ENCODE results near the gene NOTCH1.

The NOTCH1 gene

DNA sequence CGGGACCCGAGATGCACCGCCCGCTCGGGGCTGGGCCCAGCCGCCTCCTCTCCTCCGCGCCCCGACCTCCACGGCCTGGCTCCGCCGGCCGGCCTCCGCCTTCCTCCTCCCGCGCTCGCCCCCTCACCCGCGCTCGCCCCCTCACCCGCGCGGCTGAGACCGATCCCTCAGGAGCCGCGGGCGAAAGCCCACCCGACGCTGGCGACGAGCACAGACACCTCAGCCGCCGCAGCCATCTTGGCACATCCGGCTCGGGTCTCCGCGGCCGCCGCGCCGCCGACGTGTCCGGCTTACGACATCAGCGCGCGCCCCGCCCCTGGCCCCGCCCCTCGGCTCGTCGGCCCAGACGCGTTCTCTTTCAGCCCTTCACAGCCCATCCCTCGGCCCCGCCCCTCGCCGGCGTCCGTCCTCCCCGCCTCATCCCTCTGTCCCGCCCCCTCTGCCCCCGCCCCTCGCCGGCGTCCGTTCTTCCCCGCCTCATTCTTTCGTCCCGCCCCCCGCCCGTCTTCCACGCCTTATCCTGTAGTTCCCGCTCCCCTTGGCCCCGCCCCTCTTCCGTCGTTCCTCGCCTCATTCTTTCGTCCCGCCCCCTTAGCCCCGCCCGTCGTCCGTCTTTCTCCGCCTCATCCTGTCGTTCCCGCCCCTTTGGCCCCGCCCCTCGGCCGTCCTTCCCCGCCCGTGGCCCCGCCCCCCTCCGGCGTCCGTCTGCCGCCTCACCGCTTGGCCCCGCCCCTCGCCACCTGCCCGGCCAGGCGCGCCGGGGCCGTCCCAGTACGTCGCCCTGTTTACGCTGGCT is 62.9 kb downstream of the NOTCH1 start, which contains the start of gene SEC16A:
TSS of gene SEC16A (minus strand) at position 248 of the 796 bp plus-strand sequence. CDS start 5,425 bp downstream, outside the sequence.
- DNase-seq, result peak; percentile 100

DNA sequence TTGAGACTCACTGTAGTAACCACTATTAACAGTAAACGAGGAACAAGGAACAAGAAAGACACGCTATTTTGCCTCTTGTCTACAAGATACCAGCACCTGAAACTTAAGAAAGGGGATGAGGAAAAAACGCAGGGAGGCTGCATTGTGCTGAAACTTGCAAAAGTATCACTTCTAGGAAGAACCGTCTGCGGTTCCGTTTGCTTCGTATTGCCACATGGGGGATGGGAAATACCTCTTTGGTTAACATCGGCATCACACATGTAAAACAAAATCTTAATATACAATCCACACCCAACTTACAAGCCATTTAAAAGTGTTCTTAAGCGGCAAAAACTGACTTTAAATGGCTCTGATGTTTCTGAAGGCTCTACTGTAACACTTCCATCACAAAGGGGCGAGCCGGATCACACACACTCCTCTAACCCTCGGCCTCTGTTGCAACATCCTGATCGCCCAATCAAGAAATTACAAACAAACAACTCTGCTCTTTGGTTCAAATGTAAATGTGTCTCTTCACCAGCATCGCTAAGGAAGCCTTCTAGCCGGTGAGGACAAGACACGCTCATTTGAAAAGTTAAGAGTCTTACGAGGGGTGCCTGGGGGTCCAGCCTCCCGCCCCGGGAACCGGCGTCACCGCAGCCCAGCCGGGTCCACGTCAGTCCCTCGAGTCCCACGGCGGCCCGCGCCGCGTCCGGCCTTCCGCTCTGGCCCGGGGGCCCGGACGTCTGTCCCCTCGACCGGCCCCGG is 63.6 kb downstream of the NOTCH1 start:
- peak; percentile 69 for DNase-seq

DNA sequence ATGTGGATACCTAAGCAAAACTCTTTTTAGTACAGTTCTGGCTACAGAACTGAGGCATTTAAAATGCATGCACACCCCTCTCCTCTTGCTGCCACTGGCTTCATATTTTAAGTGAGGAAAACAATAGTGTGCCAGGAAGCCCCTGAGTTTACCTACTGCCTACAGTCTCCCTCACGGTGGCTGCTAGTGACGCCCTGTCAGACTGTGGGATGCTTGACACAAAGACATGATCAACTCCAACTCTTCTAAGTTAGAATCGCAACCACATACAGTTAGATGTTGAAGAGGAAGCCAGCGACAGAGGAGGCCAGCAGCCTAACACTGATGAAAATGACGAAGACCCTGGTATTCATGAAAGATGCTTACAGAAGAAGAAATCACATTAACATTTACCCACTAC is 64.3 kb downstream of the NOTCH1 start:
- no peak for DNase-seq

DNA sequence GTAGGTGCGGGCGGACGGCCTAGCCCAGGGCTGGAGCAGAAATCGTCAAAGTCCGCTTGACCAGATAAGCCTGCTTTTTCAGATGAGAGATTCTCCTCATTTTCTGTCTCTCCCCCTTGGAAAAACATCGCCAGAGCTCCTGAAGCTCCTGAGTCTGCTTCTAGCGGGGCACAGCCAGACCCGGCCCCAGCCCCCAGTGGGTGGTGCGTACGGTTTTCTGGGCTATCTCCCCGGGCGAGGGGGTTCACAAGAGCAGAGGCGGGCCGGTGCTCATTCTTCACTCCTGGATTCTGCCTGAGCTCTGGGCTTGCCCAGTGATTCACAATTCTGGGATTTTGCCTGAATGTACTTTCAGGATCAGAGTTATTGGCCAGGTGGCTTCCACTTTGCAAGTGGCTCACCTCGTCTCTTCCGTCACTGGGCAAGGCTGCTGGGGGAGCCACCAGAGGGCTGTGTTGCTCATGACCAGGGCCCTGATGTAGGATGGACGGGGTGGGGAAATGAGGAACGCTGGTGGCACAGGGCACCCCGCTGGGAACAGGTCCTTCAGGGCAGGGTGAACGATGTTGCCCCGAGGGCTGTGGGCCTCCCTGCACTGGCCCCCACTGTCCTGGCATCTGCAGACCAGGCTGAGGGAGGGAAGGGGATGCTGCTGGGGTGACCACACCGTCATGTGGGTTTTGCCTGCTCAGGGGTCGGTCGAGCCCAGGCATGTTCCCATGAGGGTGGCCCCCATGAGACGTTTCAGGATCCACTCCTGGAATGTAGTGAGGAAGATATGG is 69.3 kb downstream of the NOTCH1 start:
- DNase-seq, result no peak

DNA sequence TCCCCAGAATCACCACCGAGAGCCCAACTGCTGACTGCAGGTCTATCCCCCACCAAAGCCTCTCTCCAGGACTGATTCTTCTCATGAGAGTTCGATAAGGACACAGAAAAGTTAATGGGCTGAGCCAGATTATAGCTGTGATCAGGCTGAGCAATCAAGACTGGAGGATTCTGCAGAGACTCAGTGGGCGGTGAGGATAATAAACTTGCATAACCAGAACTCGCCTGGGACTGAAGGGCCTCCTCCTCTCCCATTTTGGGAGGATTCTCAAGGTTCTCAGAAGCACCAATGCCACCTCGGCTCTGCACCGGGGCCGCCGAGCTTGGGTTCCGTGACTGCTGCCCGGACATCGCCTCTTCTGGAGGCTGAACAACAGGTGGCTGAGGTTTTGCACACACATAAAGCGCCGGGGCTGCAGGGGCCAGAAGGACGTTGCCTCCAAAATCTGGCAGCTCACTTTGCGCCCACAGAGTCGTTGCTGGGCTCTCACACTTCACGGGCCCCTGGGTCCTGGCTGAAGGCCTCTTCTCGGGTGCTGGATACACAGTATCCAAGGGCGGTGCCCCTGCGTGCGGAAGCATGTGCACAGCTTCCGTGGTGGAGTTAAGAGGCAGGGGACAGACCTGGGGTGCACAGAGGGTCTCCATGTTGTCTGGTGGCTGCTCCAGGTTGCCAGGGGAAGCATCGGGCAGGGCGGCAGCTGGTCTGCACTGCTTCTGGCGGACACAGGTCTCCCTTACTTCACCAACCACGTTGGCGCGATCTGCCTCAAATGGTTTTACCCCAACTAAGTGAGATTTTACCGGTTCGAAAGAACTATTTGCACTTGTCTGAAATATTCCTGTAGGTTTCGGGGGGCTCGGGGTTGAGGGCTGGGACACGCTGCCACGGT is 70.6 kb downstream of the NOTCH1 start:
- DNase-seq, result no peak

DNA sequence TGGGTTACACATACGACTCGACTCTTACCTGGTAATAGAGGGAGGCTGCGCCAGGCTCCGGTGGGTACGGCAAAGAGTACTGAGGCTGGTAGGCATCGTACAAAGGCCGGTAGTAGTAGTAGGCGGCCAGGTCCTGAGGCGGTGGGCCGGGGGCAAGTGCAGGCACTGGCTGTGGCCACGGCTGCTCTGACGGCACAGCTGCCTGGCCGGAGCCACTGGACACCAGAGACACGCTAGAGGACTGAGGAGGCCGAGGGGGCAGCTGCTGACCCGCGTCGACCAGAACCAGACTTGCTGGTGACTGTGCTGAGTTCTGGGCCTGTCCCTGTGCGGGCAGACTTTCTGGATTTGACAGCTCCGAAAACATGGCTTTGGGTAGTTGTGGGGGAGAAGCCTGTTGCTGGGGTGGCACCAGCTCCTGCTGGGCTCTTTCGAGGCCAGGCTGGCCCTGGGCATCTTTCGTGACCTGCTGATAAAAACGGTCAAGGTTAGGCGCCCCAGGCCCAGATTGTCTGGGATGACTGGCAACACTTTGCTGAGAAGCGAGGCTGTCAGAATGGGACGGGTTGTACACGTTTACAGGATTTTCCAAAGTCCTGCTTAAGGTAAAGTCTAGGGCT is 71.7 kb downstream of the NOTCH1 start:
- DNase-seq, result no peak

DNA sequence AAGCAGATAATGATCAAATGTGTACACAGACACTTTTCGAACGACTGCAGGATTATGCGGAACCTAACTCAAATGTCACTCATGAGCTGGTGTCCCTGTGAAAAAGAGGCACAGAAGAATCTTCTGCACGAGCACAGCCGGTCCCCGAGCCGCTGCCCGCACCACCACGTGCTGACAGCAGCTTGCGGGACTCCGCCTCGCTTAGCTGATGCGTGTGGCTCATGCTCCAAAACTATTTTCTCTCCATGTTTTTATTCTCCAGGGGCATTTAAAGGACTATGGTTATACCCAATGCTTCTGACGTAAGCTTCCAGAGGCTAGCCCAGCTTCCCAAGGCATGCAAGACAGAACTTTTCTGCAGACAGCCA is 72.5 kb downstream of the NOTCH1 start:
- DNase-seq, result no peak

DNA sequence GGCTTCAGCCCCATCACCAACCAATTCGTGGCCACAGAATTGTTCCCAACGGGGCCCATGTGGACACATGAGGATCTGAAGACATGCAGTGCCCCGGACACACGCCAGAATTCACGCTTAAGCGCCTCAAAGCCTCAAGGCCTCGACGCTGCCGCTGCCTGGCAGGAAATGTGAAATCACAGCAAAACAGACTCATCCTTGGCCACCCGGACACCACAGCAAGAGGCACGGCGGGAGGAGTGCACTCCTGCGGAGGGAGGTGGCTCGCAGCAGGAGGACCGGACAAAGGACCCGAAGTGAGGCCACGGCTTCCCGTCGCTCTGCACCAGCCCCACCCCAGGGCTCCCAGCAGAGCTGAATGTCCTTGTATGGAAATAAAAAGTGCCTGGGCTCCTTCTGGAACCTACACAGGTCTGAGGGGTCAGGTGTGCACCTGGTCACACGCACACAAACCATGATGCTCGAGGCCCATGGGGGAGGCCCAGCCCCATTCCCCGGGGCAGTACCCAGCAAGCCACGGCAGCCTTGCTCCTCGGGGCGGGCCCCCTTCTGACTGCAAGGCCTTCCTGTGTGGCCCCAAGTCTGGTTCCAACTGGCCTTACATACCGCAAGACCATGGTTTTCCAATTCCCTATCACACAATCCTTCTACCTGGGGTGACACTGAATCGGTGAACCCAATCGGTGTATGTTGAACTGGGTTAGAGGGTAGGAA is 73.1 kb downstream of the NOTCH1 start:
- no peak for DNase-seq

DNA sequence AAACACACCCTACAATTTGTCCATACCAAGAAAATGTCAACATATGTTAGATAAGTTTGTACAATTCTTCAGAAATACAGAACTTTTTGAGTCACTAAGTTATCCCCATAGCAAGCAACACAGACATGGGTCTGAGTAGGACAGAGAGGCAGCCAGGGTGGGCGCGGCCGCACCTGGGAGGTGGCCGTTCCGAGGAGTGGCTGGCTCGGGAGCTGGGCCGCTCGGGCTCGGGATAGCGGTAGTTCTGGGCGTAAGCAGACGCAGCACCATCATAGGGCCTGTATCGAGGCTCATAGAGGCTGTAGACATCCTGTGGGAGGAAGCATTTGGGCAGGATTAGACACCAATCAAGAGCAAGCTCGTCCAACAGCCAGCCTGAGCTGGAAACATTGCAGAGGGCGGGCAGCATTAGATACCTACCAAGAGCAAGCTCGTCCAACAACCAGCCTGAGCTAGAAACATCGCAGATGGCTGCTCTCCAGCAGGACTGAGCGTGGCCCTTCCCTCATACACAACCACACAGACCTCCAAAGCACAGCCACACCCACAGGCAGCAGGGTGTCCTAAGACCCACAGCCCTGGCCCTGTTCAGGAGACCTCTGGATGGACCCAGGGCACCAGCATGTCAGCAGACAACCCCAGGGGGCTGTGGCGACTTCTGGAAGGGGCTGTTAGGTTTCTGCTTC is 73.9 kb downstream of the NOTCH1 start:
- no peak for DNase-seq

DNA sequence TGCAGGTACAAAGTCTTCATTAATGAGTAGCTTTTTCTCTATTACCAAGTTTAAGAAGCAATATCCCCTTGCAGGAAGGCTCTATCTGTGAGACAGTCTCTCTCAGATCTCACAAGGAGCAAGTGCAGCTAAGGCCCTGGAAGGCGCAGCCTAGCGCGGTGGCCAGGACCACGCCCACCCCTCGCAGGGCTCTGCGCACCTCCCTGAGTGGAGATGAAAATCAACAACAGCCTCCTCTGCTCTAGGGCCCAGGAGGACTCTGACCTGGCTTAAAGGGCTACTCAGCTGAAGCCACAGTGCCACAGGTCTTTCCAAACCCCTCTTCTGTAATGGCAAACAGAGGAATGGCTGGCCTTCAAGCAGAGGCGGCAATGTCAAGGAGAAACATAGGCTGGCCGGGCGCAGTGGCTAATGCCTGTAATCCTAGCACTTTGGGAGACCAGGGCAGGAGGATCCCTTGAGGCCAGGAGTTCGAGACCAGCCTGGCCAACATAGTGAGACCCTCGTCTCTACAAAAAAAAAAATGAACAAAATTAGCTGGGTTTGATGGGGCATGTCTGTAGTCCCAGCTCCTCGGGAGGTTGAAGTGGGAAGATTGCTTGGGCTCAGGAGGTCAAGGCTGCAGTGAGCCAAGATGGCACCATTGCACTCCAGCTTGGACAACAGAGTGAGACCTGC is 74.9 kb downstream of the NOTCH1 start:
- no peak for DNase-seq

DNA sequence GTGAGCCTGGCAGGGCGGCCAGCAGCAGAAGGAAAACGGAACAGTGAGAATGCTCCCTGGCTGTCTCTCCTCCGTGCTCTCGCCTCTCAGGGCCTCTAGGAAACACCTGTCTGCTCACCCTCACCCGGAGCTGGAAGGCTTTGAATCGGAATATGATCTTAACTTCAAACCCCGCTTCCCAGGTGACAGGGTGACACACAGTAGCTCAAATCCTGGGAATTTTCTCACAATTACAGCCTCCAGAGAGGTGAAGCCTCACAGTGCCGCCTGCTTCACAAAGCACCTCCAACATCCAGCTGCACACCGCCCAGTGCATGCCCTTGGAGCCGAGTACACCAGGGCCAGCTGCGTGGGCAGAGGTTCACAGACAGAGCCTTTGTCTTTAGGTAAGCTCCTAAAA is 75.5 kb downstream of the NOTCH1 start:
- no peak for DNase-seq

DNA sequence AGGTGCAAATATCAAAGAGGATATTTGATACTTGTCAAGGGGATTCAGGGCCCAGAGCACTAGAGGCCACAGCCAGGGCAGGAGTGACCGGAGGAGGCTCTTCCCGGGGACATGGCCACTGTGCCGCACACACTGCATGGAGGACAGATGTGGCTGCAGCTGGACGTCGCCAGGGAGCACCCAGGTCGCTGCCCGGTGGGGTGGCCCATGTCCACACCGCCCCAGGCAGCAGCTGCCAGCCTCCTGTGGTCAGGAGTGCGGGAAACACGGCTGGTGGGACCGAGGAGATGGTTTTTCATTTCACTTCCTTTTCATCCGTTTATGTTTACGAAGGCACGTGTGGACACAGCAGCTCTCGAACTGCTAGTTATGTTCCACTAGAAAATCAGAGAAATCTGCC is 78.1 kb downstream of the NOTCH1 start:
- no peak for DNase-seq

DNA sequence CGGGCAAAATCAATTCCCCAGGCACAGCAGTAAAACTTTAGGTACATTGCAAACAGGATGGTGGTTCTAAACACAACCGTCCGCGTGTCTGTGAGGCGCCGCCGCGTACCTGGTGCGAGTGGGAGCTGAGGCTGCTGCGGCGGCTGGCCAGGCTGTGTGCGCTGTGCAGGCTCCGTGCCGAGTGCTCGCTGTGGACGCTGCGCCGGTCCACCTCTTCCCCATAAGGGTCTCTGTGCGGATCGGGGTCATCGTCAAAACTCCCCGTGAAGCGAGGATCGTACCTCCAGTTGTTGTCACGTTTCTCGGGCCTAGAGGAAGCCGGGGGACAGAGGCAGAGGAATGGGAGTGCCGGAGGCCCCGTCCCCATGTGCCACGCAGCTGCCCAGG is 79.7 kb downstream of the NOTCH1 start:
- no peak for DNase-seq

DNA sequence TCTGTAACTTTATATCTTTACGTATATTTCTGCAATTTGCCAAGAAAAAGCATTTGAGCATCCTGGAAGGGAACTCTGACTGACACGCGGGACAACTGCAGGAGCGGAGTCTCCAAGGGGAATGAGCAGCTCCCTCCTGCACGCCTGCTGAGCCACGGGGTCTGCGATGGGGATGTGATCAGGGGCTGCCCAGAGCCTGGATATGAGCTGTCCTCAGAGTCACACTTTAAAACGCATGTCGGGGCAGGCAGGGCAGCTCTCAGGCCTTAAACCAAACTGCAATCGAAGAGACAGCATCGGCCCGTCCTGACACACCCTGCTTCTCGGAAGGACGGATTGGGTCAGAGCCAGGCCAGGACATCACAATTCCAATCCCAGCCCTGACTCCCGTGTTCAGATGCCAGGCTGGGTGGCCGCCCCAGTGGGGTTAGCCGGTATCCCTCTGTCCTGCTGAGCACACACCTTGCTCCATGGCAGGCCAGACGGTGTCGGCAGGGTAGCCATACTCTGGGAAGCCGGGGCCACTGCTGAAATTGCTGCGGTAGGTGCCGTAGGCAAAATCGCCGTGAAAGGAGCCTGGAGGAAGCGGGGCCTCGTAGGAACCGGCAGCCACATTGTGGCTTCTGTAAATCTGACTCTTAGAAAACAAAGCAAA is 80.2 kb downstream of the NOTCH1 start:
- DNase-seq, result no peak

DNA sequence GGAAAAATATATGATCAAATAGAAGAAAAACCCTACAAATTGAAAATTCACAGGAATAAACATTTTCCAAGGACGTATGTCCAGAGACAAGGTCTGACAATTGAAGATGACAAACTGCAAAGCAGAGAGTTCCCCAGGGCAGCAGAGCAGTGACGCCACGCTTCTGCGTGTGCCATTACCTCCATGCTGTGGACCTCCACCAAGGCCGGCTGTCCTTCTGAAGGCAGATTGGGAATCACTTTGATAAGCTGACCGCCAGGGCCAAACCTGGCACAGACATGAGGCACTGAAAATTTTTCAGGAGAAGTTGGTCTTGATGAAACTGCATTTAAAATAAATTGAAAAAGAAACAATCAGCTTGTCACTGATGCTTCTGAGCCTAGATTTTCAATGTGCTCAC is 81.6 kb downstream of the NOTCH1 start:
- no peak for DNase-seq

DNA sequence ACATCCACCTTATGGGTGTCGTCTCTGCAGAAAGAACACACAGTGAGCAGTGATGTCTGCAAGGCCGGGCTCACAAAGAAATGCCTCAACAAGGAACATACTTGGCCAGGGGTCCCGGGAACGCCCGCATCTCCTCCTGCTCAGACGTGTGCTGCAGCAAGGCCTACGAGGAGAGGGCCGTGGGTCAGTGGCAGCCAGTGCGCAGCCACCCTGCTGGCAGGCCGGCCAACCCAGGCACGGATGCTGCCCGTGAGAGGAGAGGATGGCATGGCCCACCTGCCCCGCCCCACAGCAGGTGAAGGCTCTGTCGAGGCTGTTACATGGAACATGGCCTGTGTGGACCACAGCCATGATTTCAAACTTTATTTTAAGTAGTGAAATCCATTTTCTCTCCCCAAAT is 82.3 kb downstream of the NOTCH1 start:
- DNase-seq, result no peak

DNA sequence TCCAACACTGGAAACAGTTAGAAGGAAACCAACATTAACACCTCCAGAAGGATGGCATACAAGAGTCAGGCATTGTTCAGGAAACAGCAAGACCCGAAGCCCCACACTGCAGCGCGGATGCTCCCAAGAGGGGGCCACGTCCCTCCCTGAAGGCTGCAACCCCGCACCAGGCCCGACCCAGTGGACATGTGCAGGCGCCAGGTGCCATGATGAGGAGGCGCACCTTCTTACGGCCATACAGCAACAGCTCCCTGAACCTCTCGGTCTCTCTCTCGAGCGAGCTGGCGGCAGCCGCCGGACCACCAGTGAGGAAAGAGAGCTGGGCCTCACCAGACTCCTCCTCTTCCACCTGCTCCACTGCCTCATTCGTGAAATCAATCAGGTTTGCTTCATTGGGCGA is 83.2 kb downstream of the NOTCH1 start:
- DNase-seq, result no peak

DNA sequence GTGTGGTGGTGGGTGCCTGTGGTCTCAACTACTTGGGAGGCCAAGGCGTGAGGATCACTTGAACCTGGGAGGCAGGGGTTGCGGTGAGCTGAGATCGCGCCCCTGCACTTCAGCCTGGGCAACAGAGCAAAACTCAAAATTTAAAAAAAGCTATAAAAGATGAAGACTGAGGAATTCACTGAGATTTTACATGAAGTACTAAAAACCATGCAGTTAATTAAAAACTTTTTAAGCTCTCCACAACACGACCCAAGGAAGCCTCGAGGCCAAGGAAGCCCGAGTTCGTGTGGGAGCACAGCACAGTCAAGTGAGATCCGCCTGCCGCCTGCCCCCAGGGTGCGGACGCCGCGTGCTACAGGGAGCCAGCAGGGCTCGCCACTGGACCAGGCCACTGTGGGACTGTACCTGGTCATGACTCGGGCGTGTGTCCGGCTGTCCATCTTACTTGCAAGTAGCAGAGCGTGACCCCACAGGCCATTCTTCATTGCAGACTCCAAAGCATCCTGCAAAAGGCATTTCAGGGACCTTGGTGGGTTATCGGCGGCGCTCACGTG is 85.0 kb downstream of the NOTCH1 start:
- DNase-seq, result no peak

DNA sequence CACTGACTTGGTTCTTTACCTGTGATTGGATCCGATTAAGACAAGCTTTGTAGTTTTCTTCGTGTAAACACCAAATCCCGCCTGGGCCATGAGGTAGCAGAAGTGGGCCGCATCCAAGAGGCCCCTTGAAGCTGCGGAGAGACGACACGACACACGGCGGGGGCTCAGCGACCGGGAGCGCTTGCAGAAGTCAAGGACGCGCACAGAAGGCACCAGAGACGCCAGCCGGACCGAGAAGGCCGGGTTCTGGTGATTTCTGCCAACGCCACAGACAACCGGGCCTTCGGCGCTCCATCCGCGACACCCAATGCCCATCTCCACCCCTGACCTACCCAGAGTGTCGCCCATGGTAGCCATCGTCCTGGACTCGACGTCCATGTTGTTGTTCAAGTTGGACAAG is 86.4 kb downstream of the NOTCH1 start:
- DNase-seq, result no peak
